ENCODE data around the gene IER3.
A peak's percentile ranks its signal among the peaks of the same experiment; 100 is the strongest.
"Not testable (repeated sequence)": the region's sequence is repeated elsewhere in the genome, so short reads cannot be mapped to it uniquely, and the experiment has no call there.

IER3 gene

DNA sequence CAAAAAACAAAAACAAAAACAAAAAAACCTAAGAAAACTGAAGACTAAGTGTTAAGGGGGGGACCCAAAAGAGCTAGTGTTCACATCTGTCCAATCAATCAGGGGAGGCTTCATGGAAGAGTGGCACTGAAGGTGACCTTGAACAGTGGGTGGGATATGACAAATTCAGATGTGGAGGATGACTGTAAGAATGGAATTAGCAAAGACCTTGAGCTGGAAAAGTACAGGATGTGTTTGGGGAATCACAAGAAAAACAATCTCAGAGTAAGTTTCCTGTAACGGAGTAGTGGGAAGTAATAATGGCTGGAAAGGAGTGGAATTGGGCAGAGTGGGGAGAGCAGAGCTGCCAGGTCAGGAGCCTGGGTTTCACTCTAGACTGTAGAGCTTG is 2.9 kb upstream of the IER3 start:
- no peak for DNase-seq

DNA sequence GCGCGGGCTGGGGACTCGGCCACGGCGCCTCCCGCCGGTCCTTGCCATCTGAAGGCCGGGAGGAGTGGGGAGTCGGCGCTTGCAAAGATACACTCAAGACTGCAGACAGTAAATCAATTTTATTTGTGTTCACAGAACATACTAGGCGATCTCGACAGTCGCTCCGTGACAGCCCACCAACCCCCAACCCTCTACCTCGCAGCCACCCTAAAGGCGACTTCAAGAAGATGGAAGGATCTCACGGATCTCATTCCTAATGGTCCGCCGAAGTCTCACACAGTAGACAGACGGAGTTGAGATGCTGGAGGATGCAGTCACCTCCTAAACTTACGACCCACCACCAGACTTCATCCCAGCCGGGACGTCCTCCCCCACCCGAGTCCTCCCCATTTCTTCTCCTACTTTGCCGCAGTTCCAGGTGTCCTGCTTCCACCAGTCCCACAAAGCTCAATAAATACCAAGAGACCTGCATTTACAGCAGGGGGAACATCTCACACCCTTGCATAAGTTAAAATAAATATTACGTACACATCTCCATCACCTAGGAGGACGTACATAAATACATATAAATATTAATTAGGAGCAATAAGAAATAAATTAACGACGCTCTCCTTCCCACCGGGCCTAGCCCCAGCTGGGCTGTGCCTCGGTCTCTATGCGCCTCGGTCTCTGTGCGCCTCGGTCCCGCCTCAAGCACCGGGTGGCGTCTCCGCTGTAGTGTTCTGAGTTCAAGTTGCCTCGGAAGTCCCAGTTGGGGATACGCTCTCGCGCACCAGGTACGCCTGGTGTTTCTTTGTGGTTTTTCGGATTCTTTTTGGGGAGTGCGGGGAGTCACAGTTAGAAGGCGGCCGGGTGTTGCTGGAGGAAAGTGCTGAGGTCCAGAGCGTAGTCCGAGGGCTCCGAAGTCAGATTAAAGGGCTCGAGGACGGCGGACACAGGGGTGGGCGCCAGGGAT is 971 bp downstream of the IER3 start:
- DNase-seq, result peak; percentile 52

DNA sequence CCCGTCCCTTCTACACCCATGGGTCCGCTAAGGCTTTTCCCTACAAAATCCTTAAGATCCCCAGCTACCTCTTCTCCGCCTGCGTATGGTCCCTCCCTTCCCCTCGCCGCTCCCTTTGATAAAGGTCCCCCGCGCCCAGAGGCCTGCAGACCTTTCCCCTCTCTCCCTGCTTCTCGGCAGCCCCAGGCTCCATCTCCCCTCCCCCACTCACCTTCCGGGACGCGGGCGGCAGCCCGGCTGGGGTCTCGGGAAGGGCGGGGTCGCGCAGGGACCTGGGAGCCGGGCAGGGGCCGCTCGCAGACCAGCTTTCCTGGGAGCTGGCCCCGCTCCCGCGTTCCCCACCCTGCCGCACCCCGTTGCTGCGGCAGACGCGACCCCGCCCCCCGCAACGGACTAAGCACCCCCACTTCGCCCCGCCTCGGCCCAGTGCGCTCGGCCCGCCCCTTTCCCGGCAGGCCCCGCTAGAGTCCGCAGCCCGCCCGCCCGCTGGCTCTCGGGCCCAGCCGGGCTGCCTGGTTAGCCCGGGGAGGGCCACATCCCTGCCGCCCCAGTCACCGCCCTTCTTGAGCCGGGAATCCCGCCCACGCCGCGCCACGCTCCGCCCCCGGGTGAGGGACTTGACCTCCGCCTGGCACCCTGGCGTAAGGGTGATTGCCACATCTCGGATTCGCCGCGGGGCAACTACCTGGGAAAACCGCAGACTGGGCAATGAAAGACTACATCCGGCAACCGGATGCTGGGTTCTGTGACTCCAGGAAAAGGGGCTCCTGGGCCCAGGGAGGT is 1.8 kb downstream of the IER3 start, which contains the start of gene FLOT1:
FLOT1 (minus strand) TSS at position 372 of the 783 bp plus-strand sequence. CDS start 498 bp downstream, outside the sequence.
- DNase-seq, result peak; percentile 96

DNA sequence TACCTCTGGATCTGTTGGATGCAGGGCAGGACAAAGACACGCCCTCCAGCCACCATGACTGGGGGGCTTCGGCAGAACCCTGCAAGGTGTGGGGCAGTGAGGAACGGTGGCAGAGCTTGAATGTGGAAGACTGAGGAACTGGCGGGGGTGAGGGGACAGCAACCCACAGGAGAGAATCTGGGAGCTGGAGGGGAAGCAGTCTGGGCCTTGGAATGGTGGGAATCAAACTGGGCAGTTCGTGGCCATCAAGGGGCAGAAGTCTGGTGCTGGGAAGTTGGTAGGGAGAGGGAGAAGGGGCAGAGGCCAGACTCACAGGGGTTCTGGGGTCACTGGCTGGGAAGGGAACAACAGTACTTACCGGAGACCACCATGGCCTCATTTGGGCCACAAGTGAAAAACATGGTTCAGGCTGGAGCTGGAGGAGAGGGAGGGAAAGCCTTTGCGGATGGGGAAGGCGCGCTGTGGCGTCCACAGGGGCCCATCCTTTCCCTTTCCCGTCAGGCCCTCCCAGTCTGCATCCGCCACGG is 2.5 kb downstream of the IER3 start:
- DNase-seq, result no peak

DNA sequence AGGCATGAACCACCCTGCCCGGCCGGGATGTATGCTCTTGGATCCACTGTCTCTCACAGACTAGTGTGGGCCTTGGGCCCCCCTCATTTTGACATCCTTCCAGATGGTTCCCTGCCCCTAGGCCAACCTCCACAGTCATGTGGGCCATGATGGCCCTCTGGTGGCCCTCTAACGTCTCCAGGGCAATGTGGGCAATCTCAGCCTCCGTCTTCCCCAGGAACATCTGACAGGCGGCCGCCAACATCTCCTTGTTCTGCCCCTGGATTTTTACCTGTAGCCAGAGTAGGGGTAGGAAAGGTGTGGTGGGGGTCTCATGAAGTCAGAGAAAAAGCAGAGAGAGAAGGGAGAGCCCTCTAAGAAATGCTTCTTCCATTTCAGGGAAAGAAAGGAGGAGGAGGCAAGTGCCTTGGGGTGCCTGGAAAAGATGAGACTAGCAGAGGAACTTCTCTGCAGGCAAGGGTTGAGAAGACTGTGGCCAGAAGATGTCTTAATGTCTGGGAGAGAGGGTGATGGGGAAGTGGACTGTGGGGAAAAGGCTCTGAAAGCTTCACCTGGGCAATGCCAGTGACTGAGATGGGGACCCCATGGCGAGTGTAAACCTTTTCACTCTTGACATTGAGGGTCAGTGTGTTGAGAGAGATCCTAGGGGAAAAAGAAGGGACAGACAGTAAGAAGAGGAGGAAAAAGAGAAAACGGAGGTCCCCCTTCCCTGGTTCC is 3.1 kb downstream of the IER3 start:
- no peak for DNase-seq

DNA sequence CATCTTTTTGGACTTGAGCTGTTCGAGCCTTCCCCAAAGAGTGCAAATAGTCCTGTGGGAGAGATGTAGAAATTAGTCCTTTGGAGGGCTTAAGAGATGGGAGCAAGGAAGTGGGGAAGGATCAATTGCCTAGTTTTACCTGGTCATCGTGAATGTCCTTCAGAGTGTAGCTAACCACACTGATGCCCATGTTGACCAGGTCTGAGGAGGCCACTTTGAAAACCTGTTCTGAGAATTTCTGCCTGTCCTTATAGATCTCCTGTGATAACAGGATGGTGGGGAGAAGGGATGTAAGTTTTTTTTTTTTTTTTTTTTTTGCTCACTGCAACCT is 3.8 kb downstream of the IER3 start:
- DNase-seq, result no peak

DNA sequence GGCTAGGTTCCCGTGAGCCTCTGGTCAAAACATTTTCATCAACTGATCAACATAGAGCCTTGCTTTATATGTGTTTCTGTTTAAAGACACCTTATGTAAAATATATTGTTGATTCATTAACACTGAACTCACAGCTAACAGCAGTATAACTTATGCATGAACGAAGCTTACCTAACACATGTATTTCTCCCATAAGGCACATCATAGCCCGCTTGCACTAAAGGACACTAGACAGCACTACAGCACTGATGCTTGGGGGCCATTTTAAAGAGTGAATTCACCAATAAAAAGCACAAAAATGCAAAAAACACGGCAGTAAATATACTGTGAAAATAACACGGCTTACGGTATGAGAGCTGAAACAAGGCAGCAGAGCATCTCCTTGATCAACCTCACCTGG is 5.8 kb downstream of the IER3 start:
- DNase-seq, result no peak

DNA sequence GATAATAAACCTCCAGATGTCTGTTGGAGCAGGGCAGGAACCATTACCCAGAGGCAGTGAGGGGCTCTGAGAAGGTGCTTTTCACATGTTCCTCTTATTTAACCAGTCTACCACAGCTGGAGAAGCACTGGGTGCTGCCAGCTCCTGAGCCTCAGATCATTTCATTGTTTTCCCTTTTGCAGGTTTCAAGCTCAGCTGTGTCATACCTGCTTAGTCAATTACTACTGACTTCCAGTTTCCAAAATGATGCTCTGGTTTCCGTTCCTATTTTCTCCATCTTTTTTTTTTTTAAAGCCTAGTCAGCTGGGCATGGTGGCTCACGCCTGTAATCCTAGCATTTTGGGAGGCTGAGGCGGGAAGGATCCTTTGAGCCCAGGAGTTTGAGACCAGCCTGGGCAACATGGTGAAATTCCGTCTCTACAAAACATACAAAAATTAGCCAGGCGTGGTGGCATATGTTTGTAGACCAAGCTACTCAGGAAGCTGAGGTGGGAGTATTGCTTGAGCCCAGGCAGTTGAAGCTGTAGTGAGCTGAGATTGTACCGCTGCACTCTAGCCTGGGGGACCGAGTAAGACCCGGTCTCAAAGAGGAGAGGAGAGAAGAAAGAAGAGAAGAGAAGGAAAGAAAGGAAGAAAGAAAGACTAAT is 8.6 kb downstream of the IER3 start:
- DNase-seq, result no peak

DNA sequence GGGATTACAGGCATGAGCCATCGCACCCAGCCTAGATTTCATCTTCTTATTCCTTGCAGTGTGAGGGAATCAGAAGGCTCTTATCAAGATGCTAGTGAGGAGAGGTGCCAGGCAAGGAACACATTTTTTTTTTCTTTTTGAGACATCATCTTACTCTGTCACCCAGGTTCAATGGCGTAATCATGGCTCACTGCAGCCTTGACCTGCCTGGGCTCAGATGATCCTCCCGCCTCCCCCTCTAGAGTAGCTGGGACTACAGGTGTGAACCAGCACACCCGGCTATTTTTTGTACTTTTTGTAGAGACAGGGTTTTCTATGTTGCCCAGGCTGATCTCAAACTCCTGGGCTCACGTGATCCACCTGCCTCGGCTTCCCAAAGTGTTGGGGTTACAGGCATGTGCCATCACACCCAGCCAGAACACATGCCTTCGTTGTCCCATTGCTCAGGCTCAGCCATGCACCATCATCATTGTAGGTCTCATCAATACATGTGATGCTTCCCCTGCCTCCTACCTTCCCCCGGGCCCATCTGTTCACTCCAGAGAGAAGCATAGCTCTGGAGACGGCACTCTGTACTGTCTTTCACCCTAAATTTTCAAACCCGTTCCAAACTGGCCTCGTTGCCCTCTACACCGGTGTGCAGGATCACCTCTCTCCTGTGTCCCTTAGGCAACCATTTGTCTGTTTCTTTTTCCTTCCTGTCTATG is 12.0 kb downstream of the IER3 start:
- DNase-seq, result no peak

DNA sequence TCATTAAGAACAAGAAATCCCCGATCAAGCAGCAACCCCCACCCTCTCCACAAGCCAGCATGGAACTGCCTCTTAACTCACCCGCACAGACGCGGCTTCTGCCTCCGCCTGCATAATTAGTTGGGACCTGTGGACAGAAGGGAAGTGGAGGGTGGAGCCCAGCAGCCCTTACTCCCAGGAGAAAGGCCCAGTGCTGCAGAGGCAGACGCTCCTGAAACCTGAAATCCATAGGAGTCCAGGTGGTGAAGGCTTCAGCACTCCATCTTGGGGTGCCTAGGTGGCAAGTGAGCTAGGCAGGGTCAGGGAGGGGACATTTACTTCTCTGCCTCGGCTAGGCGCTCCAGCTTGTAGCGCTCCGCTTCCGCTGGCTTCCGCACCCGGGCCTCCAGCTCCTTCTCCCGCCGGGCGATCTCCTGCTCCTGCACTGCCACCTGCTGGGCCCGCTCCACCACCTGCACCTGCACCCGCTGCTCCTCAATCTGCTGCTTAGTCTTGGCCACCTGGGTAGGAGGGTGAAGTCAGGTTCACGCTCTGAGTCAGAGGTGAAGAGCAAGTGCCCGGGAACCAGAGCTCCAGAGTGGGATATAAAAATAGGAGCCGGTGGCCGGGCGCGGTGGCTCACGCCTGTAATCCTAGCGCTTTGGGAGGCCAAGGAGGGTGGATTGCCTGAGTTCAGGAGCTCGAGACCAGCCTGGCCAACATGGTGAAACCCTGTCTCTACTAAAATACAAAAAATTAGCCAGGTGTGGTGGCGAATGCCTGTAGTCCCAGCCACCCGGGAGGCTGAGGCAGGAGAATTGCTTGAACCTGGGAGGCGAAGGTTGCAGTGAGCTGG is 13.5 kb downstream of the IER3 start:
- peak; percentile 81 for DNase-seq

DNA sequence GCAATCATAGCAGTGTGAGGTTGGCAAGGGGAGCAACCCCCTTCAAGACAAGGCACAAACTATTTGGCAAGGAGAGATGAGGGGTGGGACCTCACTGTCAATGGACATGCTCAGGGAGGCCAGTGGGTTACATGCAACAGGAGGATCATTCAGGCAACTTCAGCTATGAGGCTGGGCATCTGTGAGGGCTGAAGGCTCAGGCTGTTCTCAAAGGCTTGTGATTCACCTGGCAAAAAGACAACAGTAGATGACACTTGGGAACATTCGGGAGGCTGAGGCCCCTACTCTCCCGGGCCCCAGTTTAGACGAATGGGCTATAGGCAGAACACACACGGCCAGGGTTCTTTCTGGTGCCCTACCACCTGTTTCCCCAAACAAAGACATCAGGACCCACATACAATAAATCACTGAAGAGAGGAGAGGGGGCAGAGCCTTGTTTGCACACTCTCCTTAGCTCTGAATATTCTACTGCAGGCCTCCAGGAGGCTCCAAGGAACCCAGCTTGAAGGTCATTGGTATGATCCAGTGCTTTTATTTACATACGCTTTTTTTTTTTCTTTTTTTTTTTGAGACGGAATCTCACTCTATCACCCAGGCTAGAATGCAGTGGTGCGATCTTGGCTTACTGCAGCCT is 16.3 kb downstream of the IER3 start:
- DNase-seq, result no peak

DNA sequence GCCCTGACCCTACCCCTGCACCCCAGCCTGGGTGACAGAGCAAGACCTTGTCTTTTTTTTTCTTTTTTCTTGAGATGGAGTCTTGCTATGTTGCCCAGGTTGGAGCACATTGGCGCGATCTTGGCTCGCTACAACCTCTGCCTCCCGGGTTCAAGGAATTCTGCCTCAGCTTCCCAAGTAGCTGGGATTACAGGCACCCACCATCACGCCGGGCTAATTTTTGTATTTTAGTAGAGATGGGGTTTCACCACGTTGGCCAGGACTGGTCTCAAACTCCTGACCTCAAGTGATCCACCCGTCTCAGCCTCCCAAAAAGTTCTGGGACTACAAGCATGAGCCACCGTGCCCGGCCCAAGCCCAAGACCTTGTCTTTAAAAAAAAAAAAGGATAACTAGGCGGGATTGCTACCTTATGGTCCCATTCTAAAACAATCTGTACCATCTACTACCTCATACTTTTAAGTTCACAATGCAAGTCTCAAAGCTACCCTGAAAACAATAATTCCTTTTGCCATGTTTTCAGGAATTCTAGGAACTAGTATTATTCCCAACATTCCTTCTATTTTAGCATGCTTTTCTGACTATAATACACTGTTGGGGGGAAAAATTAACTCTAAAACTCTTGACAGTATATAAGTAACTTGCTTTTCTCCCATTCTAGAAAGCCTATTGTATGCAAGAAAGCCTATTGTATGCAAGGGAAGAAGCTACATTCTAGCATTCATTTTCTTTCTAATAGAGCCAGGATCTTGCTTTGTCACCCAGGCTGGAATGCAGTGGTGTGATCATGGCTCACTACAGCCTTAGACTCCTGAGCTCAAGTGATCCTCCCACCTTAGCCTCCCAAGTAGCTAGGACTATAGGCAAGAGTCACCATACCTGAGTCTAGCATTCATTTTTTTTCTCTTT is 17.6 kb downstream of the IER3 start:
- no peak for DNase-seq

DNA sequence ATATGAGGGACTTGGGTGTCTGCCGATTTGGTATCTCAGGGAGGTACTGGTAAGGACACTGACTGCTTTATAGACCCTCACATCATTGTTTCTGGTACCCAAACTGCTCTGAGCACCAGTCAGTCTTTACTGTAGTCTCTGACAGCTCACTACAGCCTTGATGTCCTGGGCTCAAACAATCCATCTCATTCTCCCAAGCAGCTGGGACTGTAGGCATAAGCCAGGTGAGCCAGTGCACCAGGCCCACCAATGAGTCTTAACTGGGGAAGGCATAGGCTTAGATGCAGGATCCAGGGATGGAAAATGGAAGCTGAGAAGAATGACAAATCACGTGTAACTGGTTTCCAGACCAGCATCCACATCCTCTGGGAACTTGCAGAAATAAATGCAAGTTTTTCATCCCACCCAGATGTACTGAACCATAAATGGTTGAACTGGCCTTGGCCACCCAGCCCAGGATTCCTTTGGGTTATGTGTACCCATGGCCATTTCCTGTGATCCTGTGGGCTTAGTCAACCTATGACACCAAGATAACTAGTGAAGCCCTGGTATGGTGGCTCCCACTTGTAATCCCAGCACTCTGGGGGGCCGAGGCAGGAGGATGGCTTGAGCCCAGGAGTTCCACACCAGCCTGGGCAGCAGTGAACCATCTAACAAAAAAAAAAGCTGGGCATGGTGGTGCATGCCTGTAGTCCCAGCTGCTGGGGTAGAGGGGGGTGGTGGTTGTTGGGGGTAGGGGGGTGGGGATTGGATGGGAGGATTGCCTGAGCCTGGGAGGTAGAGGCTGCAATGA is 18.4 kb downstream of the IER3 start:
- DNase-seq, result no peak

DNA sequence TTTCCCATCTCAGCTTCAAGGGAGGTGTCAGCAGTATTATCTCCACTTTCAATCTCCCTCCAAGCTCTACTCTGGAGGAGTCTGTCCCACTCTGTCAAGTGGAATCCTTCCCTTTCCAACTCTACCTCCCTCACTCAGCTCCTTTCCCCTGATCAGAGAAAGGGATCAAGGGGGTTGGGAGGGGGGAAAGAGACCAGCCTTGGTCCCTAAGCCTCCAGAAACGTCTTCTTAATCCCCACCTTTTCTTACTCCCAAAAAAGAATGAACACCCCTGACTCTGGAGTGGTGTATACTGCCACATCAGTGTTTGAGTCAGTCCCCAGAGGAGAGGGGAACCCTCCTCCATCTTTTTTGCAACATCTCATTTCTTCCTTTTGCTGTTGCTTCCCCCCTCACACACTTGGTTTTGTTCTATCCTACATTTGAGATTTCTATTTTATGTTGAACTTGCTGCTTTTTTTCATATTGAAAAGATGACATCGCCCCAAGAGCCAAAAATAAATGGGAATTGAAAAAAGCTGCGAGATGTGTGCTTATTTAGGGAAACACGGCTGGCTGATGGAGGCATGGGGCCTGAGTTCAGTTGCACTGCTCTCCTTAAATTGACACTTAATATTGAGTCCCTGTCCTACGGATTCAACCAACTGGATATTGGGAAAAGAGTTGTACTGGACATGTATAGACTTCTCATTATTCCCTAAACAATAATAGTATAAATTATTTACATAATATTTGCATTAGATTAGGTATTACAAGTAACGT is 19.3 kb downstream of the IER3 start:
- no peak for DNase-seq

DNA sequence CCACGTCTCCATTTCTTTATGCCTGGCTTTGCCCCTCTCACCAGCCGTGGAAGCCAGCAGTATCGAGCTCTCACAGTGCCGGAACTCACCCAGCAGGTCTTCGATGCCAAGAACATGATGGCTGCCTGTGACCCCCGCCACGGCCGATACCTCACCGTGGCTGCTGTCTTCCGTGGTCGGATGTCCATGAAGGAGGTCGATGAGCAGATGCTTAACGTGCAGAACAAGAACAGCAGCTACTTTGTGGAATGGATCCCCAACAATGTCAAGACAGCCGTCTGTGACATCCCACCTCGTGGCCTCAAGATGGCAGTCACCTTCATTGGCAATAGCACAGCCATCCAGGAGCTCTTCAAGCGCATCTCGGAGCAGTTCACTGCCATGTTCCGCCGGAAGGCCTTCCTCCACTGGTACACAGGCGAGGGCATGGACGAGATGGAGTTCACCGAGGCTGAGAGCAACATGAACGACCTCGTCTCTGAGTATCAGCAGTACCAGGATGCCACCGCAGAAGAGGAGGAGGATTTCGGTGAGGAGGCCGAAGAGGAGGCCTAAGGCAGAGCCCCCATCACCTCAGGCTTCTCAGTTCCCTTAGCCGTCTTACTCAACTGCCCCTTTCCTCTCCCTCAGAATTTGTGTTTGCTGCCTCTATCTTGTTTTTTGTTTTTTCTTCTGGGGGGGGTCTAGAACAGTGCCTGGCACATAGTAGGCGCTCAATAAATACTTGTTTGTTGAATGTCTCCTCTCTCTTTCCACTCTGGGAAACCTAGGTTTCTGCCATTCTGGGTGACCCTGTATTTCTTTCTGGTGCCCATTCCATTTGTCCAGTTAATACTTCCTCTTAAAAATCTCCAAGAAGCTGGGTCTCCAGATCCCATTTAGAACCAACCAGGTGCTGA is 20.3 kb downstream of the IER3 start:
- not testable (repeated sequence) for DNase-seq

DNA sequence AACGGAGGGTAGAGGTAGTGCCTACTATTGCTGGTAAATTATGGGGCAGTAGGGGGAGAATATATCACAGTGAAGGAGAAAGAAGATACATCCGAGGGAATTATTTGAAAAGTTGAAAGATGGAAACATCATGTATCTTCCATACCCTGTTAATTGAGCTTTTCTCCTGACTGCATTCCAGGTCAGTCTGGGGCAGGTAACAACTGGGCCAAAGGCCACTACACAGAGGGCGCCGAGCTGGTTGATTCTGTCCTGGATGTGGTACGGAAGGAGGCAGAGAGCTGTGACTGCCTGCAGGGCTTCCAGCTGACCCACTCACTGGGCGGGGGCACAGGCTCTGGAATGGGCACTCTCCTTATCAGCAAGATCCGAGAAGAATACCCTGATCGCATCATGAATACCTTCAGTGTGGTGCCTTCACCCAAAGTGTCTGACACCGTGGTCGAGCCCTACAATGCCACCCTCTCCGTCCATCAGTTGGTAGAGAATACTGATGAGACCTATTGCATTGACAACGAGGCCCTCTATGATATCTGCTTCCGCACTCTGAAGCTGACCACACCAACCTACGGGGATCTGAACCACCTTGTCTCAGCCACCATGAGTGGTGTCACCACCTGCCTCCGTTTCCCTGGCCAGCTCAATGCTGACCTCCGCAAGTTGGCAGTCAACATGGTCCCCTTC is 21.0 kb downstream of the IER3 start:
- DNase-seq, result not testable (repeated sequence)

Data from activated CD4-positive, CD25-positive, alpha-beta regulatory T cell treated with anti-CD3 and anti-CD28 coated beads, Interleukin-2, amount 50 U/mL, for 72 hours (primary cell).